Transverse colon (tissue), 4 donors: ENCODE measurements around the gene TP73.

Experiments used
- CTCF ChIP-seq, 5 experiments: fragments of 200-600 bp in 3 of 5; fragments of 450-650 bp in 2 of 5; sonication (generic) in 3 of 5; IDR thresholded peaks; 1 replicate in 2 of 5; 2 replicates in 3 of 5; pipeline ENCODE4 v1.5.1; 2016 to 2017; ENCODE audit warnings: antibody characterized with exemption in 5 of 5, inconsistent platforms in 3 of 5, mild to moderate bottlenecking in 2 of 5, moderate library complexity in 1 of 5
- EP300 ChIP-seq: sonication (generic); formaldehyde crosslinking; IDR thresholded peaks from one replicate; pipeline ENCODE4 v1.6.1; 2017; ENCODE audit warnings: antibody characterized with exemption, low read depth
- POLR2A ChIP-seq: fragments of 450-650 bp; IDR thresholded peaks from one replicate; pipeline ENCODE4 v1.6.1; 2016; ENCODE audit warnings: antibody characterized with exemption, mild to moderate bottlenecking, moderate library complexity
- POLR2AphosphoS5 ChIP-seq, 3 donors: sonication (generic); formaldehyde crosslinking; IDR thresholded peaks; one replicate each; pipeline ENCODE4 v1.6.1; 2016; ENCODE audit warnings: antibody characterized with exemption in 3 of 3

- TF ChIP-seq CTCF (IDR thresholded peaks at IDR 0.05) (no peak), POLR2AphosphoS5 (IDR thresholded peaks at IDR 0.05) (no peak), POLR2A (no peak), EP300 (no peak)
Observed at GRCh38 chr1:3670823-3671265, 18.5 kb downstream of the TP73 start.
